ENCODE data around the gene CCDC142.

- TF ChIP-seq CTCF (IDR thresholded peaks at IDR 0.05) (no peak), POLR2A (IDR thresholded peaks at IDR 0.05) (peak in 2 of 3 donors; percentile 91 to 94)
Observed at GRCh38 chr2:74457549-74458131, 25.2 kb downstream of the CCDC142 start.

Data from body of pancreas (tissue), 4 donors.